ENCODE results near the gene SV2B. TPM values are rescaled to one million over a fixed set of nuclear protein-coding genes. Genes with fewer than 3 reads are reported as not detected.

Gene SV2B
- total RNA-seq, 1 experiment from 2014 or later: not detected

DNA sequence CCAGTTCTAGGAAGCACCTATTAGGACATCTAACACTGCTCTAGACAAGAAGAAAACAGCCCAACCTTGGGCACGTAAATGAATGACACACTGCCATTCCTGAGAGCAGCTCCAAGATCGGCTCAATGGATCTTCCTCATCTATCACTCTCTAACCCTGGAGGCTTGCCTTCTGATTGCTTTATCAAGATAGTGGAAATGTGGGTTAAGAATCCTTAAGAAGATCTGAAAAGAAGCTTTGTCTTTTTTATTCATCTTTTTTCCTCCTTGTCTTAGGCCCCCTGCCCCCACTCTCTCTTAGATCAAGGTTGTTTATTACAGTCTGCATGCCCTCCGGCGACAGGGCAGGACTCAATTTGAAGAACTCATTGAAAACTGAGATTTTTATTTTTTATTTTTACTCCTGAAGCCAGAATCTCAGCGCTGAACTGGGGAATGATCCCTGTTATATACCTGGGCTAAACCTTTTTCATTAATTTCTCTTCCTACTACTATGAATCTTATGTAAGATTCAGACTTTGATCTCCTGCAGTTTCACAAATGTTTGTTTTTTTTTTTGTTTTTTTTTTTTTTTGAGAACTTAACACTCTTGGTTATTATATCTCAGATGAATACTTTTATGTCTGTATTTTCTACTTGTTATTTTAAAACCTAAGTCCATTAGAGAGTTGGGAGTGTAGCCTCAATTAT is 219.5 kb downstream of the SV2B start:
- Histone ChIP-seq H2BK20ac (ENCODE audit: low read depth, low read length, poor library complexity, severe bottlenecking) (no peak overlapping the region), H2BK120ac (ENCODE audit: low read depth, low read length, poor library complexity, severe bottlenecking) (no peak overlapping the region), H2BK15ac (ENCODE audit: low read depth, low read length) (no peak overlapping the region), H2BK12ac (ENCODE audit: insufficient read length, low read depth, low read length) (no peak overlapping the region), H3K4ac (ENCODE audit: low read depth, low read length) (no peak overlapping the region), H3T11ph (ENCODE audit: low read length) (no peak overlapping the region), H3K23ac (ENCODE audit: insufficient read length, low read depth, low read length) (no peak overlapping the region), H3K14ac (ENCODE audit: insufficient read depth, low read length) (no peak overlapping the region), H2AK5ac (ENCODE audit: insufficient read length, low read length) (no peak overlapping the region), H3K79me2 (ENCODE audit: insufficient read depth, low read length) (no peaks in the 10 kb centered on the region), H3K27me3 (ENCODE audit: insufficient read depth, low read length) (no peaks in the 10 kb centered on the region), H4K20me1 (ENCODE audit: control insufficient read depth, insufficient read depth, insufficient read length) (no peaks in the 10 kb centered on the region), H3K4me2 (ENCODE audit: insufficient read depth, insufficient read length, low read length) (no peak overlapping the region), H4K8ac (replicated peaks; ENCODE audit: insufficient read length, low read depth, low read length) (no peak overlapping the region), H4K5ac (ENCODE audit: insufficient read length, low read depth, low read length) (no peak overlapping the region), H3K23me2 (ENCODE audit: insufficient read length, low read depth, low read length, poor library complexity, severe bottlenecking) (no peaks in the 10 kb centered on the region), H3K27ac (ENCODE audit: insufficient read length, low read depth, low read length) (no peak overlapping the region), H2BK5ac (ENCODE audit: insufficient read length, low read length) (no peak overlapping the region), H3K4me1 (ENCODE audit: insufficient read depth, low read length) (no peaks in the 10 kb centered on the region), H3K18ac (ENCODE audit: insufficient read length, low read depth, low read length) (no peak overlapping the region), H4K91ac (ENCODE audit: insufficient read length, low read depth, low read length) (no peak overlapping the region), H2AFZ (ENCODE audit: low read length) (no peak overlapping the region), H3K9me3 (ENCODE audit: control insufficient read depth, low read depth, low read length) (no peaks in the 10 kb centered on the region), H3K56ac (ENCODE audit: insufficient read length, low read depth, low read length) (no peak overlapping the region), H3K79me1 (ENCODE audit: insufficient read depth, low read depth, low read length, poor library complexity, severe bottlenecking) (no peaks in the 10 kb centered on the region), H3K9ac (ENCODE audit: extremely low read depth, insufficient read length, low read length) (no peak overlapping the region)
- DNase-seq: no peak
- Mint-ChIP-seq H3K27ac (no peak overlapping the region; a peak in 1 of 7 replicates), H3K27me3 (ENCODE audit: low read depth) (no peaks in the 10 kb centered on the region), H3K4me1 (0 out of 4 replicates have a peak, but pooled peaks cover 0 to 3% of the 10 kb centered on the region in 2 experiments), H3K36me3 (ENCODE audit: insufficient read depth in 1 of 3, low read depth in 3 of 3) (no peaks in the 10 kb centered on the region), H3K9me3 (peaks cover 0 to 2% of the 10 kb centered on the region in 2 experiments; a peak in 1 of 5 replicates), H3K4me3 (no peak overlapping the region)
- WGBS (ENCODE audit: extremely low coverage, insufficient read length, low lambda C conversion rate): no CpG with 5 or more reads among the region's 5 CpGs
- TF ChIP-seq CTCF (conservative IDR thresholded peaks at IDR 0.05): no peak

All from H9 (cell line).